Ureter (tissue), 1 donor: ENCODE data around the gene ARHGAP42. TPM values are rescaled to one million over a fixed set of nuclear protein-coding genes. Genes with fewer than 3 reads are reported as not detected.
"Not testable (repeated sequence)": the region's sequence is repeated elsewhere in the genome, so short reads cannot be mapped to it uniquely, and the experiment has no call there.

Experiments used
- DNase-seq: peaks from one replicate; pipeline ENCODE4 v3.0.0-alpha.2; 2020; ENCODE audit warnings: low spot score
- total RNA-seq: library from RNA; stranded (reverse); gene quantifications from one replicate; pipeline ENCODE4 v1.2.4, GENCODE V29; 2023
- donor health status: DM: yes; HTN: yes; CAD: no.

ARHGAP42 gene, protein sequence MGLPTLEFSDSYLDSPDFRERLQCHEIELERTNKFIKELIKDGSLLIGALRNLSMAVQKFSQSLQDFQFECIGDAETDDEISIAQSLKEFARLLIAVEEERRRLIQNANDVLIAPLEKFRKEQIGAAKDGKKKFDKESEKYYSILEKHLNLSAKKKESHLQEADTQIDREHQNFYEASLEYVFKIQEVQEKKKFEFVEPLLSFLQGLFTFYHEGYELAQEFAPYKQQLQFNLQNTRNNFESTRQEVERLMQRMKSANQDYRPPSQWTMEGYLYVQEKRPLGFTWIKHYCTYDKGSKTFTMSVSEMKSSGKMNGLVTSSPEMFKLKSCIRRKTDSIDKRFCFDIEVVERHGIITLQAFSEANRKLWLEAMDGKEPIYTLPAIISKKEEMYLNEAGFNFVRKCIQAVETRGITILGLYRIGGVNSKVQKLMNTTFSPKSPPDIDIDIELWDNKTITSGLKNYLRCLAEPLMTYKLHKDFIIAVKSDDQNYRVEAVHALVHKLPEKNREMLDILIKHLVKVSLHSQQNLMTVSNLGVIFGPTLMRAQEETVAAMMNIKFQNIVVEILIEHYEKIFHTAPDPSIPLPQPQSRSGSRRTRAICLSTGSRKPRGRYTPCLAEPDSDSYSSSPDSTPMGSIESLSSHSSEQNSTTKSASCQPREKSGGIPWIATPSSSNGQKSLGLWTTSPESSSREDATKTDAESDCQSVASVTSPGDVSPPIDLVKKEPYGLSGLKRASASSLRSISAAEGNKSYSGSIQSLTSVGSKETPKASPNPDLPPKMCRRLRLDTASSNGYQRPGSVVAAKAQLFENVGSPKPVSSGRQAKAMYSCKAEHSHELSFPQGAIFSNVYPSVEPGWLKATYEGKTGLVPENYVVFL
- 32.6 TPM for total RNA-seq

DNA sequence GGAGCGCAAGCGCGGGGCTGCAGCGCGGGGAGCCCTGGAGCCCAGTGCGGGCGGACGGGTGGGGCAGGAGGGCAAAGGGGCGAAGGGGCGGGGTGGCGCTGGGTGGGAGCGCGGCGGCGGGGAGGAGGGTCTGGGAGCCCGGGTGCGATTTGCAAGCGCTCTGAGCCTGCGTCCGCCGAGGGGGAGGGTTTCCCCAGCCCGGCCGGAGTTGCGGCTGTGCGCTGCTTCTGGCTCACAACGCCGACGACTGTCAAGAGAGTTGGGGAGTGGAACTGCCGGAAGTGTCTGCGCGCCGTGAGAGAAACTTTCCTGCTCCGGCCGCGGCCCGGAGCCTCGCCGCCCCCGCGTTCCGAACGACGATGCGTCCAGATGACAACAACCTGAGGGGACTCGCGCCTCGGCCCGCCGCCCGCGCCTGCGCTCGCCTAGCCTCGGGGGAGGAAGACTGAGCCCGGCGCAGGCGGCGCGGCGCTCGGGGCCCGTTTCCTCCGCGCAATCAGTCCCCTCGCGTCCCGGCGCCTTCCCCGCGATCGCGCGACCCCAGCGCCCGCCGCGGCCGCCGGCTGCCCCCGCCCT, at the start of gene ARHGAP42:
ARHGAP42 (plus strand) TSS at position 235 of the 576 bp plus-strand sequence. CDS start 391 bp downstream, outside the sequence.
- DNase-seq = peak; percentile 71

DNA sequence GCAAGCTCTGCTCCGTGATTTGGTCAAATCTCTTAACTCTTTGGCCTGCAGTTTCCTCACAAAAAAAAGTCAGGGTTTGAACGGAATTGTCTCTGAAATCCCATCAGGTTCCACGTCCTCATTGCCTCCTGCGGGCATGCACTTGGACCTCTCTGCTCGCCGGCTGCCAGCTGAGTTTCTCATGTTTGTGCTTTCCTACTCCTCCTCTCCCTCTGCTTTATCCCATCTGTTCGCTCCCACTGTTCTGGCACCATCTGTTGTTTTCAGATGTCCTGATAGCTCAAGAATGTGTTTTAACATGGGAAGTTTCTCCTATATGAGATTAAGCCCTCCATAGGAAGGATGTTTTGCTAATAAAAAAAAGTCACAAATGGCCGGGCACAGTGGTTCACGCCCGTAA, 49.4 kb upstream of the ARHGAP42 start:
- no peak for DNase-seq

- no peak for DNase-seq
Observed at GRCh38 chr11:100638648-100639047, 48.4 kb upstream of the ARHGAP42 start.

GRCh38 chr11:100639140-100639539, 47.9 kb upstream of the ARHGAP42 start:
- DNase-seq = peak; percentile 63

DNA sequence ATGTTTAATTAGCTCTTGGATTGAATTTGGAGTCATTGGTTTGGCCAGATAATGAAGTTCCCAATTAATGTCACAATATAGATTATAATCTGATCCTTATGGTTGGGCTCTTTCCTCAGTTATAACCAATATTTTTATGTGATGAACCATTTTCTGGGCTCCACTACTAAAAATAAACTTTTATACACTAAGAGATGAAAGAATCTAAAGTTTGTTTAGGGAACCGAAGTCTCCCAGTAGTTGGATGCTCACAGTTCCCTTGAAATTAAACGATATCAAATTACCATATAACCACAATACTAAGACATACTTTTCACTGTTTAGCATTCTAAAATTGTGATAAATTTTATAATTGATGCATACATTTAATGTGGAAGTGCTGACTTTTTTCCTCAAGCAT, 47.0 kb upstream of the ARHGAP42 start:
- DNase-seq = no peak

GRCh38 chr11:100640646-100641045, 46.4 kb upstream of the ARHGAP42 start:
- DNase-seq = no peak

DNA sequence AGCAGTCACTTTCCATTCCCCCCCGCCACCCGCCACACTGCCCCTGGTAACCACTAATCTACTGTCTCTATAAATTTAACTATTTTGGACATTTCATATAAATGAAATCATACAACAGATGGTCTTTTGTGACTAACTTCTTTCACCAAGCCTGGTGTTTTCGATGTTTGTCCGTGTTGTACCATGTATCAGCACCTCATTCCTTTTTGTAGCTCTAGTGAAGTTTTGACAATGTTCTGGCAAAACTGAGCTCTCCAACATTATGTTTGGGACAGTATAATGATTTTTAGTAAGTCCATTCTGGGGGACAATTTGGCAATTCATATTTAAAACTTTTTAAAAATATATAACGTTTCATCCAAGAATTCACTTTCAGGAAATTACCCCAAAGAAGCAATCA, 45.6 kb upstream of the ARHGAP42 start:
- DNase-seq = no peak

- no peak for DNase-seq
Observed at GRCh38 chr11:100646545-100646944, 40.5 kb upstream of the ARHGAP42 start.

DNA sequence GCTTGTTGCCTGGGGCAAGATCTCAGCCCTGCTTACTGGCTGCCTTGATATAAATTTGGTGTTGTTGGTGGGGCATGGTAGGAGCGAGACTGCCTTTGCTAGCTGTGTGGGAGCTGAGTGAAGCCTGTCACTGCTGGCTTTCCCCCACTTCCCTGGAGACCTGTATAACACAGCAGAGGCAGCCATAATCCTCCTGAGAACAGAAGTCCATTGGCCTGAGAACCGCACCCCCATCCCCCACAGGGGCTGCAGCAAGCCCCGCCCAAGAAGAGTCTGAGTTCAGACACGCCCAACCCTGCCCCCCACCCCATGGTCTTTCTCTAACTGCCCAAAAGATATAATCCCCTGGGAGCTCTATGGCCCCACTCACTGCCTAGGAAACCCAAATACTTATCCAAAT, 39.2 kb upstream of the ARHGAP42 start:
- no peak for DNase-seq

DNA sequence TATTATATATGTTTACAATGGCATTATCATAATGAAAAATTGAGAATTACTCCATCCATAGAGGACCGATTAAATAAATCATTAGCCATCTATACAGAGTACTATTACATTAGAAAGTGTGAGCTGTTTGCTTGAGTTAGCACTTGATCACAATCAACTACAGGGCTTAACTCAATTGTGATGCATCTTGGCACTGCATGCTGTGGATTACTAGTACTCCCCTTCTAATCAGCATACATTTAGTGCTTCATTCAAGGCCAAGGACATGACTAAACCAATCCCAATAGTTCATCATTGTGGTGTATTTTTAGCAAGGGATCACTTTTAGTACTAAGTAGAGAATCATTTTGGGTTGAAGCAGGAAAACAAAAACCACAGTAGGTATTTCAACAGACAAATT, 23.5 kb upstream of the ARHGAP42 start:
- no peak for DNase-seq

DNA sequence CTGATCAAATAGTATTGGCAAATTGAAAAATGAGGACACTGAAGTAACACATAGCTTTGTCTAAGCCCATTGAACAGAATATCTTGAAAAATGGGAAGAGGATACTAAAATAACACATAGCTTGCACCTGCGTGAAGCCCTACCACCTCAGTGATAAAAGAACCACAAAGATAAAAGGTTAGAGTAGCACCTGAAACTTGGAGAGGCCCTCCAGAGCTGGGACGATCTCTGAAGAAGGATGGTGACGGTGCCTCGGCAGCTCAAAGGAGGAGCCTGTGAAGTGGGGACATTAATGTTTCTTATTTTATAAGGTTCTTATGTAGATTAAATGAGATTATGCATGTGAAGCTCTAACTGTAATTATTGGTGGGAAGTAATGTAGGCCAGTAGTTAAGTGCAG, 23.1 kb upstream of the ARHGAP42 start:
- DNase-seq = no peak

DNA sequence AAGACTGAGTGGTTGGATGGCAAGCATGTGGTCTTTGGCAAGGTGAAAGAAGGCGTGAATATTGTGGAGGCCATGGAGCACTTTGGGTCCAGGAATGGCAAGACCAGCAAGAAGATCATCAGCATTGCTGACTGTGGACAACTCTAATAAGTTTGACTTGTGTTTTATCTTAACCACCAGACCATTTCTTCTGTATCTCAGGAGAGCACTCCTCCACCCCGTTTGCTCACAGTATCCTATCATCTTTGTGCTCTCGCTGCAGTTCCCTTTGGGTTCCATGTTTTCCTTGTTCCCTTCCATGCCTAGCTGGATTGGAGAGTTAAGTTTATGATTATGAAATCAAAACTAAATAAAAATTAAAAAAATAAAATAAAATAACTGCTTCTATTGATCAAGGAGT, 20.3 kb upstream of the ARHGAP42 start:
- not testable (repeated sequence) for DNase-seq

- DNase-seq = no peak
Observed at GRCh38 chr11:100667449-100667848, 19.6 kb upstream of the ARHGAP42 start.

- DNase-seq = no peak
Observed at GRCh38 chr11:100670140-100670539, 16.9 kb upstream of the ARHGAP42 start.

DNA sequence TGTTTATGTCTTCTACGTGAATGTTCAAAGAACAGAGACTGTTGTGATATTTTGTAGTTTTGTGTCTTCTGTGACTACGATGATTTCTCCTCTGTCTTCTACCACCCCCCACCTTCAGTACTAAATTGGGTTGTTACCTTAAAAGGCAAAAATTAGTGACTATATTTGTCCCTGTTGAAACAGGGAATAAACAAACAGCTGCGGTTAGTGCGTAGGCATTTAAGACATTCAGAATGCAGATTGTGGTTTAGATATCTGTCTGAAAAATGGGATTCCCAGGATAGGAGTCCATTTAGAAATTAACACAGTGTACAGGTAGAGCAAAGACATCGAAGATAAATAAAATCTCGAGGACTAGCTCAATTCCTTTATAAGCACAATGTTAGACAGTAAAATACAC, 15.6 kb upstream of the ARHGAP42 start:
- DNase-seq = no peak

DNA sequence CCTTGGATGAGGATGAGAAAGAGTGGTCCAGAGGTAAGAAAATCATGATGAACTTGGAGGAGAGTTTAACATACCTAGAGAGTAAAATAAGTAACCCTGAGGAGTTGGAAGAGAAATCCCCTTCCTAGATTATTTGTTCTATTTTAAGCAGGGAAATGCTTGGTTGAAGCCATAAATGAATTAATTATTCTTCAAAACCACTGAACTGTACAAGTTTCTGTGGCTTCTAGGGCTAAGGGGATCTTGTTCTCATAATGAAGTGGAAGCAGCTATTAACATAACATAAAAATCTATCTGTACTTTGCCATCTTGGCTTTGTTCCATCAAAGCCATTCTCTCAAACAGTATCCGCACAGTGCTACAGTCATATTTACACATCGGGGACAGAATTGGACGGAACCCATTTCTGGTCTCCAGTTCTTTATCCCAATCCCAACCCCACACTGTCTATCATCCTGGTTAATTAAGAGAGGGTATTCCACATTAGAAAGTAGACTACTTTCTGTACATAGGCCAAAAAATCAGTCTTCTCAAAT, 14.5 kb upstream of the ARHGAP42 start:
- no peak for DNase-seq

- DNase-seq = no peak
Observed at GRCh38 chr11:100673063-100673462, 14.0 kb upstream of the ARHGAP42 start.

DNA sequence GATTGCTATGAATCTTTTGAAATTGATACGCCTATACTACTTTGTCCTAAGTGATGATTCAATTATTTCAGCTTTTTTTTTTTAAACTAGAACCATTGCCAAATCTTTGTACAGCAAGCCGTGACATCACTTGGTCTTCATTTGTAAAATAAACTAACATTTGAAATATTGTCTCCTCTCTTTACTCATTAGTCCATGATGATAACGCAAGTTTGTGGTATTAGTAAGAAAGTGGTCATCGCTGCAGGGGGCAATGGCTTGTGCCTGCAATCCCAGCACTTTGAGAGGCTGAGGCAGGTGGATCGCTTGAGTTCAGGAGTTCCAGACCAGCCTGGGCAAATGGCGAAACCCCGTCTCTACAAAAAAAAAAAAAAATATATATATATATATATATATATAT, 12.9 kb upstream of the ARHGAP42 start:
- no peak for DNase-seq

DNA sequence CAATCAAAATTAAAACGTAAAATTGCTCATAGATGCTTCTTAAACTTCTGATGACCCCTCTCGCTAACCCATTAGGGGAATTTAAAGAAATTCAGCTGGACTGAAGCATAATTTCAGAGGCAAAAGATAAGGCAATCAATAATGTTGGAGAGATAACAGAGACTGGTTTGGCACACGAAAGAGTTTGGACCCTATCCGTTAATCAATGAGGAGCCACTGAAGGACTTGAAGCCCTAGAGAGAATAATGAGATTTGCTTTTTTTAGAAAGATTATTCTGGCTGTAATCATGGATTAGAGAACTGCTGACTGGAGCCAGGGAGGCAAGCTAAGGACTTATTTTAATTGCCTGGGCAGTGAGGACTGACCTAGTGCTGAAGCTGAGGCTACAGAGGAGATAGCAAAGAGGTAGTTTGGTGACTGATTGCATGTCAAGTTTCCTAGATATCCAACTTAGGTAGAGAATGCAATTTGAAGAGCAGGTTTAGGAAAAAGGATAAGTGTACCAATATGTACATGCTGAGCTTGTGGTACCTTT, 11.9 kb upstream of the ARHGAP42 start:
- DNase-seq = no peak

DNA sequence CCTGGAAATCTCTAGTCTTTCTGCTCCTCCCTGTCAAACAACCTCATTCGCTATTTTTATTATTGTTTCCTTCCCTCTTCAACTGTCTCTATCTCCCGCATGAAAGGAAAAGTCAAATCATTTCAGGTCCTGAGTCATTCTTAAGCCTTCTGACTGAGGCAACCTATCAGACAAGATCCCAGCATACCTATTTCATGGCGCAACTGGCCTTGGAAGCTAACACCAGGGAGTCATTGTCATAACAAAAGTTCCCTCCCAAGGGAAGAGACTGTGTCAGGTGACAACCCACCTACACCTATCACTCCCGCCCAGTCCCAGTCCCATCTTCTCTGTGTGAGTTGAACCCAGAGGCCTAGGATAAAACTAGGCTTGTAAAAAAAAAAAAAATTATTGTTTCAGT, 10.2 kb upstream of the ARHGAP42 start:
- no peak for DNase-seq

DNA sequence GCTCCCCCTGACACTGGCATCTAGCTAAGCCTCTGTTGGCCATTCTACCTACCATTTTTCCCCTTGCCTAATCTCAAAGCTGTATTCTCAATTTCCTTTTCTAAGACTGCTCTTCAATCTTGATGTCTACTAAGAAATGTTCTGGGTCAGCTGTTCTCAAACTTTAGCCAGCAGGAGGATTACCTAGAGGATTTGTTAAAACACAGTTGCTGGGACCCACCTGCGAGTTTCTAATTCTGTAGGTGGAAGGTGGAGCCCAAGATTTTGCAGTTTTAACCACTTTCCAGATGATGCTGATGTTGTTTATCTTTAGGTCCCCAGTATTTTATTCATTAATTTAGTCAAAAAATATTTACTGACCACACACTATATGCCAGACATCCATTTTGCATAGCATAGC, 9.3 kb upstream of the ARHGAP42 start:
- DNase-seq = no peak

GRCh38 chr11:100680070-100680469, 7.0 kb upstream of the ARHGAP42 start:
- DNase-seq = no peak
